ENCODE data around the gene ETNK2. TPM values are rescaled to one million over a fixed set of nuclear protein-coding genes. Genes with fewer than 3 reads are reported as not detected.
A peak's percentile ranks its signal among the peaks of the same experiment; 100 is the strongest.

ETNK2 gene
- total RNA-seq, 4 donors from 2014 or later = 6.7 to 54.4 (median 25.0) TPM

DNA sequence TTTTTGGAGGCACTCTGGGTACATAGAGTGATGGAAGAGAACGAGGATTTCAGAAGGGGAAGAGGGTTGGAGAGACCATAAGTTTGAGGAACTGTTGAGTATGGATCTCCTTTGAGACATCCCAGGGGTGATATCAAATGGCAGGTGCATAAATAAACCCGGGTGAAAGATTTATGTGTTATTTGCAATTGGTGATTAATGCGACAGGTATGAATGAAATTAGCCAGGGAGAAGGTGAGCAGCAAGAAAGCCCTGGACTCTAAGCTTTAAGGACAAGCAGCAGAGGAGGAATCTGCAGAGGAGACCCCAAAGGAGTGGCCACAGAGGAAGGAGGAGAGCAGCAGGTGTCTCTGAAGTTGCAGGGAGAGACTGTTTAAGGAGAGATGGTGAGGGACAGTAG lies 23.1 kb upstream of the ETNK2 start:
- intact Hi-C loops (cut with DNase I) = no loop called here
- TF ChIP-seq POLR2A (IDR thresholded peaks at IDR 0.05) (no peak), CTCF (IDR thresholded peaks at IDR 0.05) (no peak)
- H3K4me1 ChIP-seq = peaks cover 0 to 20% (median 5%) of the 10 kb centered on the region in 3 donors
- H3K4me3 ChIP-seq = no peak overlapping the region
- peaks cover 0 to 9% (median 0%) of the 10 kb centered on the region in 3 donors for H3K9me3 ChIP-seq
- 52 to 64% methylated on average over 3 of the region's 3 CpGs for WGBS, 2 donors
- DNase-seq = no peak
- no peak overlapping the region for H3K27ac ChIP-seq
- H3K27me3 ChIP-seq = peaks cover 0 to 45% (median 0%) of the 10 kb centered on the region in 4 donors
- H3K36me3 ChIP-seq = no peaks in the 10 kb centered on the region

GRCh38 chr1:204172404-204173029 lies 20.7 kb upstream of the ETNK2 start:
- peaks cover 0 to 30% (median 0%) of the 10 kb centered on the region in 4 donors for H3K27me3 ChIP-seq
- no peak overlapping the region for H3K27ac ChIP-seq
- no peak for DNase-seq
- peaks cover 0 to 20% (median 5%) of the 10 kb centered on the region in 3 donors for H3K4me1 ChIP-seq
- H3K36me3 ChIP-seq = no peaks in the 10 kb centered on the region
- TF ChIP-seq CTCF (IDR thresholded peaks at IDR 0.05) (no peak), POLR2A (IDR thresholded peaks at IDR 0.05) (no peak)
- H3K9me3 ChIP-seq = peaks cover 0 to 20% (median 8%) of the 10 kb centered on the region in 3 donors
- intact Hi-C loops (cut with DNase I) = no loop called here
- 86 to 97% methylated on average over 2 of the region's 2 CpGs for WGBS, 2 donors
- H3K4me3 ChIP-seq = no peak overlapping the region

GRCh38 chr1:204171751-204172178 lies 19.9 kb upstream of the ETNK2 start:
- 27 to 39% methylated on average over 4 of the region's 4 CpGs for WGBS, 2 donors
- peaks cover 0 to 26% (median 0%) of the 10 kb centered on the region in 4 donors for H3K27me3 ChIP-seq
- no peak for DNase-seq
- H3K36me3 ChIP-seq = no peaks in the 10 kb centered on the region
- peak overlapping the region in 3 of 4 donors; percentile 56 to 72 (median 72) for H3K27ac ChIP-seq
- H3K9me3 ChIP-seq = peaks cover 0 to 20% (median 8%) of the 10 kb centered on the region in 3 donors
- intact Hi-C loops (cut with DNase I) = no loop called here
- H3K4me3 ChIP-seq = no peak overlapping the region
- peaks cover 0 to 20% (median 5%) of the 10 kb centered on the region in 3 donors for H3K4me1 ChIP-seq
- TF ChIP-seq POLR2A (IDR thresholded peaks at IDR 0.05) = no peak
- TF ChIP-seq CTCF (IDR thresholded peaks at IDR 0.05) = no peak

DNA sequence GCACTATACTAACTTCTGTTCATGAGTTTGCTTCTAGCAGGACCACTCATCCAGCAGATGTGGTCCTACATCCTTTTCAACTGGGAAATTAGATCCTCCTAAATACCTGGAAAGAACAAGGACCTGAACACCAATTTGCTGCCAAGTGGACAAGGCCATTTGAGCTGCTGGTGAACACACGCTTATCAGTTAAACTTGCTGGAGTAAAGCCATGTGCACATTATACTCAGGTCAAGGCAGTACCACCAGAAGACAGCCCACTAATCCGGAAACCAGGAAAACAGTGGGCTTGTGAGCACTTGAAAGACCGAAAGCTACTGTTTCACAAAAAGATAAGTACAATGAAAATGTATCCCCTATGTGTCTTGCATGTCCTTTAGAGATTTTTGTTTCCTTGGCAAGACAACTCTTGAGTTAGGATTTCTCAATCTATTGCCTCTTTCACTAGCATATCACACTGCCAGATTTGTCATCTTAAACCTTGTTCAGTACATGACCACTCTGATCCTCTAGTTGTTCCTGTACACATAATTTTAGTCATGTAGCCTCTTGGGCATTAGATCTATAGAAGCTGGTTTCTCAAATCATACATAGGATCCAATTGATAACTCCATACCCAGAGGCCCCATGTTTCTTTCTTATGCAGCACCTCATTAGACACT lies 18.8 kb upstream of the ETNK2 start:
- TF ChIP-seq POLR2A (IDR thresholded peaks at IDR 0.05) (no peak), CTCF (IDR thresholded peaks at IDR 0.05) (no peak)
- Histone ChIP-seq H3K27me3 (peaks cover 0 to 19% (median 0%) of the 10 kb centered on the region in 4 donors), H3K4me1 (peaks cover 0 to 20% (median 5%) of the 10 kb centered on the region in 3 donors), H3K4me3 (no peak overlapping the region), H3K27ac (no peak overlapping the region), H3K36me3 (no peaks in the 10 kb centered on the region), H3K9me3 (peaks cover 0 to 20% (median 8%) of the 10 kb centered on the region in 3 donors)
- no peak for DNase-seq
- intact Hi-C loops (cut with DNase I) = no loop called here
- WGBS, 2 donors = 83 to 88% methylated on average over 3 of the region's 3 CpGs

DNA sequence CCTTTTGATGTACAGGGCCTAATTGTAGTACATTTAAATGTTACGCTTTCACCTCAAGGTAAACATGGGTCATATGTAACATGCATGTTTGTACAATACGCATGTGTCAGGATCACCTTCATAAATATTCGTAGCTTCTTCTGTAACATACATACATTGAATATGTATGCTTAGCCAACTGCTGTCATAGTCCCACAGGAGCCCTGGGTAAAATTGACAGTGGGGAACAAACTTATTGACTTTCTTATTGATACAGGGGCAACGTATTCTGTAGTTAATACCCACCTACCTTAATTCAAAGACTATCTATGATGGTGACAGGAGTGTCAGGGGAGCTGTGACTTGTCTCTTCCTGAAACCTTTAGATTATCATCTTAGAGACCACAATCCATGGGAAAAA lies 18.0 kb upstream of the ETNK2 start:
- Histone ChIP-seq H3K4me1 (peaks cover 0 to 20% (median 5%) of the 10 kb centered on the region in 3 donors), H3K9me3 (peaks cover 0 to 20% (median 8%) of the 10 kb centered on the region in 3 donors), H3K36me3 (no peaks in the 10 kb centered on the region), H3K4me3 (no peak overlapping the region), H3K27me3 (peaks cover 0 to 13% (median 0%) of the 10 kb centered on the region in 4 donors), H3K27ac (no peak overlapping the region)
- intact Hi-C loops (cut with DNase I) = no loop called here
- no peak for TF ChIP-seq CTCF (IDR thresholded peaks at IDR 0.05)
- no peak for TF ChIP-seq POLR2A (IDR thresholded peaks at IDR 0.05)
- no peak for DNase-seq
- 82 to 96% methylated on average over 4 of the region's 4 CpGs for WGBS, 2 donors
